ENCODE measurements around the gene CDON.

The CDON gene, protein sequence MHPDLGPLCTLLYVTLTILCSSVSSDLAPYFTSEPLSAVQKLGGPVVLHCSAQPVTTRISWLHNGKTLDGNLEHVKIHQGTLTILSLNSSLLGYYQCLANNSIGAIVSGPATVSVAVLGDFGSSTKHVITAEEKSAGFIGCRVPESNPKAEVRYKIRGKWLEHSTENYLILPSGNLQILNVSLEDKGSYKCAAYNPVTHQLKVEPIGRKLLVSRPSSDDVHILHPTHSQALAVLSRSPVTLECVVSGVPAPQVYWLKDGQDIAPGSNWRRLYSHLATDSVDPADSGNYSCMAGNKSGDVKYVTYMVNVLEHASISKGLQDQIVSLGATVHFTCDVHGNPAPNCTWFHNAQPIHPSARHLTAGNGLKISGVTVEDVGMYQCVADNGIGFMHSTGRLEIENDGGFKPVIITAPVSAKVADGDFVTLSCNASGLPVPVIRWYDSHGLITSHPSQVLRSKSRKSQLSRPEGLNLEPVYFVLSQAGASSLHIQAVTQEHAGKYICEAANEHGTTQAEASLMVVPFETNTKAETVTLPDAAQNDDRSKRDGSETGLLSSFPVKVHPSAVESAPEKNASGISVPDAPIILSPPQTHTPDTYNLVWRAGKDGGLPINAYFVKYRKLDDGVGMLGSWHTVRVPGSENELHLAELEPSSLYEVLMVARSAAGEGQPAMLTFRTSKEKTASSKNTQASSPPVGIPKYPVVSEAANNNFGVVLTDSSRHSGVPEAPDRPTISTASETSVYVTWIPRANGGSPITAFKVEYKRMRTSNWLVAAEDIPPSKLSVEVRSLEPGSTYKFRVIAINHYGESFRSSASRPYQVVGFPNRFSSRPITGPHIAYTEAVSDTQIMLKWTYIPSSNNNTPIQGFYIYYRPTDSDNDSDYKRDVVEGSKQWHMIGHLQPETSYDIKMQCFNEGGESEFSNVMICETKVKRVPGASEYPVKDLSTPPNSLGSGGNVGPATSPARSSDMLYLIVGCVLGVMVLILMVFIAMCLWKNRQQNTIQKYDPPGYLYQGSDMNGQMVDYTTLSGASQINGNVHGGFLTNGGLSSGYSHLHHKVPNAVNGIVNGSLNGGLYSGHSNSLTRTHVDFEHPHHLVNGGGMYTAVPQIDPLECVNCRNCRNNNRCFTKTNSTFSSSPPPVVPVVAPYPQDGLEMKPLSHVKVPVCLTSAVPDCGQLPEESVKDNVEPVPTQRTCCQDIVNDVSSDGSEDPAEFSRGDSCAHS (N-terminal part only)
- total RNA-seq, result 1.3 to 9.0 (median 7.4) reads per million in 9 experiments

DNA sequence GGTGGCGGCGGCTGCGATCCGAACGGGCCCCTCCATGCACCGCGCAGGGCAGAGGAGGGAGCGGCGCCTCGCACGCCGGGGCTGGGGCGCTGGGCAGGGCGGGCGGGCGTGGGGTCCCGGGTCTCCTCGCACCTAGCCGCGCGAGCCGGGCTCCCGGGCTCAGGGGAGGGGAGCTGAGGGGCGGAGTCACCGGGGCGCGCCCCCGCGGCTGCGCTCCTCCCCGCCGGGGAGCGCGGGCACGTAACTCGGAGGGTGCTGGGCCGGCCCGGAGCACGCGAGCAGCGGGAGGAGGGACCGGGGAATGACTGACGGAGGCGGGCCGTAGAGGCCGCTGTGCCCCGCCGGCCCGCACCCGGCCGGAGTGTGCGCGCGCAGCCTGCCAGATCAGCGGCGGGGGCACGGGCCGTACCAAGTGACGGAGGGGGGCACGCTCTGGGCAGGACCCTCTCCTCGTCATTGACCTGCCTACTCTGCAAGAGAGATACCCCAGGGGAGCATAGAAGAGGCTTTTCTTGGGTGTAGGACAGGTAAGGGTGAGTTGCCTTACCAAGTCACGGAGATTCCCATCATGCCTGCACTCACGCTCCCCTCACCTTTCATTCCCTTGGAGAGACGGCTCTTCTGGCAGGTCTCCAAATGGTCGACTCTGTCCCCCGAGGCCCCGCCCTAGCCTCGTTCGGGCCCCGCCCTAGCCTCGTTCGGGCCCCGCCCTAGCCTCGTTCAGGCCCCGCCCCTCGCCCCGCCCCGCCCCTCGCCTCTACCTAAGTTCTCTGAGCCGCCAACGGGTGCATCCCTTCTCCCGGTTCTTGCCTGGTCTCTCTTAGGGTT, at the start of gene CDON:
Gene CDON (minus strand): TSS at position 188 of the 828 bp plus-strand sequence. CDS start 39,390 bp downstream, outside the sequence.
- no peaks in the 10 kb centered on the region for H3K9me3 Mint-ChIP-seq
- H3K4me1 Mint-ChIP-seq (ENCODE audit: low read depth in 2 of 2), result peaks cover 5 to 7% of the 10 kb centered on the region in 2 donors
- peaks cover 0 to 29% of the 10 kb centered on the region in 2 donors for H3K27me3 Mint-ChIP-seq
- ATAC-seq (replicated peaks) (peak; percentile 90), DNase-seq (peak; percentile 80 to 85 (median 83))
- peak within 1 kb of the TSS; percentile 23 to 93 for H3K27ac Mint-ChIP-seq
- H3K36me3 Mint-ChIP-seq (ENCODE audit: insufficient read depth), result peaks cover 13% of the 10 kb centered on the region
- H3K4me3 Mint-ChIP-seq, result peak within 1 kb of the TSS; percentile 85 to 86

DNA sequence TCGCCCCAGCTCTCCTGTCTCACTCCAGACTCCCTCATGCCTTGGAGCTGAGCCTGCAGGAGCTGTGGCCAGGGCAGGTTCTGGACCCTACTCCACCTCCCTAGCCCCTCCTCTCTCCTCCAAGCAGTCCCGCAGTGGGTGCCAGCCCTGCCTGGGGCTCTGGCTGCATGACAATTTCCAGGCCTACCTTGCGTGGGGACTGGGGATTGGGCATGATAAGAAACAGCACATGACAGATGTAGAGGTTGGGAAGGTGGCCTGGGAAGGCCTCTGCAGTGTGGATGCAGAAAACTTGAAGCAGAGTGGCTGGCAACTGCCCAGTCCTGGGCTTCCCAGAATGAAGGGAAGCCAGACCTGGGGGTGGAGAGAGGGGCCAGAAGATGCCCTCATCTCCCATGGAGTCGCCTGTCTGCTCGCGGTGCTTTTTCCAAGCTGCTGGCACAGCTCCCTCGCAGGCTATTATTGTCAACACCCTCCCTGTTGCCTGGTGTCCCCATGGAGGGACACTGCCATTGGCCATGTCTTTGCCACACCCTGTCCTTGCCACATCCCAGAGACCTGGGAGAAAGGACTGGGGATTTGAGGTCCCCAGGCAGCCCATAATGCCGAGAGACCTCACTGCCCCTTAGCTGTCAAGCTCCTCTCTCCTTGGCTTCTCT, 48.9 kb upstream of the CDON start:
- Mint-ChIP-seq H3K4me3 (no peak overlapping the region), H3K9me3 (no peaks in the 10 kb centered on the region), H3K27me3 (peaks cover 5 to 48% of the 10 kb centered on the region in 2 donors), H3K27ac (no peak overlapping the region), H3K36me3 (ENCODE audit: insufficient read depth) (no peaks in the 10 kb centered on the region), H3K4me1 (ENCODE audit: low read depth in 2 of 2) (no peaks in the 10 kb centered on the region)
- DNase-seq (no peak), ATAC-seq (replicated peaks) (no peak)

DNA sequence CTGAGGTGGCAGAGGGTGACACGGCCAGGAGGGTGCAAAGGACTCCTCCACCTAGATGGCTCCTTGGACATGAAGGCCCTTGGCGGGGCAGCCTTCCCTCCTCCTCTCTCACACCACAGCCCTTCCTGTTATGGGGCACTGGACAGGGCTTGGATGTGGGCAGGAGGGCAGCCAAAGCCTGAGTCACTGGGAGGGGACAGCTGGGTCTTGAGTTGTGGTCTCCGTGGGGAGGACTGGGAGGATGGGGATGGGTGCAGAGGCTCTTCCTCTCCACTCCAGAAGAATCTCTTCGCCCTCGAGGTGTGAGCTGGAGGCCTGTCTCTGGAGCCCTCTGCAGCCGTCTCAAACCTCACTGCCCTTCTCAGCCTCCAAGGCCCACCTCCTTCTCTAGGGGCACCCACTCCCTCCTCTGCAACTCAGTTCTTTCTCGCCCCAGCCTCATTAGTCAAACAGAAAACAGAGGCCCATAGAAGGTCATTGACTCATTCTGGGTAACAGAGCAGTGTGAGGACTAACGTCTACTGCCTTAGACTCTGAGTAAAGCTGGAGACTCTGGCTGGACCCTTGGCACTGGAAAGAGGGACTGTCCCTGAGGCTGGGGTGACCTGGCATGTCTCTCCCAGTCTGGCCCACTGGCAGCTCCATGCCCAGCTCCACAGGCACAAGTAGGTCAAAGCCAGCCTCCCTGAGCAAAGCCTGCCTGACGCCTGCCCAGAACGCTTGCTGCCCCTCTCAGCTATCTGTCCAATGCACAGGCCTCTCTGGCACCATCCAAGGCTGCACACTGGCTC, 47.5 kb upstream of the CDON start:
- no peak for DNase-seq
- no peaks in the 10 kb centered on the region for H3K4me1 Mint-ChIP-seq (ENCODE audit: low read depth in 2 of 2)
- no peak overlapping the region for H3K27ac Mint-ChIP-seq
- peaks cover 0 to 51% of the 10 kb centered on the region in 2 donors for H3K27me3 Mint-ChIP-seq
- ATAC-seq (replicated peaks), result no peak
- no peaks in the 10 kb centered on the region for H3K9me3 Mint-ChIP-seq
- no peak overlapping the region for H3K4me3 Mint-ChIP-seq
- H3K36me3 Mint-ChIP-seq (ENCODE audit: insufficient read depth), result no peaks in the 10 kb centered on the region

DNA sequence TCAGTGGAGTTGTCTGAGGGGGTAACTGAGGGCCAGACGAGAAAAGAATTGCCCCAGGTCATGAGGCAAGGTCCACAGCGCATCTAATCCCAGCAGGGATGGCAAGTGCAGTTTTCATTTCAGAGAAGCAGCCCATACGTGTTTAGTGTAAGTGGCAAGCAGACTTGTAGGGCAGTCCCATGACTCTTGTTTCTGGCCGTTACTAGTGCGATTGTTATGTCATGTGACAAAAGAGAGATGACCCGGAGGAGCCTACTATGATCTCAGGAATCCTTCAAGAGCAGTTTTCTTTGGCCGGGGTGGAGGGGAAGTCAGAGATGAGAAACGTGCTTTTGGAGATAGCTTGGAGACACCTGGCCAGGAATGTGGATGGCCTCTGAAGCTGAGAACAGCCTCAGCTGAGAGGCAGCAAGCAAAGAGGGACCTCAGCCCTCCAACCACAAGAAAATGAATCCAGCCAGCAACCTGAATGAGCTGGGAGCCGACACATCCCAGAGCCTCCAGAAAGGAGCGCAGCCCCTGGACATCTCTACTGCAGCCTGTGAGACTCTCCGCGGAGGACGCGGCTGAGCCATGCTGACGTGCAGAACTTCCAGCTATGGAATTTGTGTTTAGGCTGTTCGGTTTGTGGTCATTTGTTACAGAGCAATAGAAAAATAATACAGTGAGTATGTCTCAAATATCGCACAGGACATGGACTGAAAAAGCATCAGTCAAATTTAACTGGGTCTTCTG, 44.1 kb upstream of the CDON start:
- ATAC-seq (replicated peaks) (no peak), DNase-seq (no peak)
- no peaks in the 10 kb centered on the region for H3K4me1 Mint-ChIP-seq (ENCODE audit: low read depth in 2 of 2)
- H3K9me3 Mint-ChIP-seq, result no peaks in the 10 kb centered on the region
- peaks cover 0 to 57% of the 10 kb centered on the region in 2 donors for H3K27me3 Mint-ChIP-seq
- no peak overlapping the region for H3K4me3 Mint-ChIP-seq
- H3K36me3 Mint-ChIP-seq (ENCODE audit: insufficient read depth), result no peaks in the 10 kb centered on the region
- H3K27ac Mint-ChIP-seq, result no peak overlapping the region

DNA sequence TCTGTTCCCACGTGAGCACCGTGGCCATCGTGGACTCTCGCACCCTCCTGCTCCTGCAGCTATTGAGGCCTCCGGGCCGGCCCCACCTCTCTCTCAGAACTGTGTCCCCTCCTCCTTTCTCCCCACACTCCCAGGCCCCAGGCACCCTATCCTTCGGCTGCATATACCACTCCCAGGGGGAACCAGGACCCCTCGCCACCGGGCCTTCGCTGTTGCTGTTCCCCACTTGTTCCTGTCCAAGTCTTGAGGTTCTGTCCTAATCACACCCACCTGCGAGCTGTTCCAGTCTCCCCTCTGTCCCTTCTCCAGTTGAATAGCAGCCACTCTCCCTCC, 43.0 kb upstream of the CDON start:
- no peak for ATAC-seq (replicated peaks)
- Mint-ChIP-seq H3K27ac (no peak overlapping the region), H3K27me3 (peaks cover 0 to 63% of the 10 kb centered on the region in 2 donors), H3K9me3 (no peaks in the 10 kb centered on the region), H3K36me3 (ENCODE audit: insufficient read depth) (no peaks in the 10 kb centered on the region), H3K4me3 (no peak overlapping the region), H3K4me1 (ENCODE audit: low read depth in 2 of 2) (no peaks in the 10 kb centered on the region)
- DNase-seq, result no peak

DNA sequence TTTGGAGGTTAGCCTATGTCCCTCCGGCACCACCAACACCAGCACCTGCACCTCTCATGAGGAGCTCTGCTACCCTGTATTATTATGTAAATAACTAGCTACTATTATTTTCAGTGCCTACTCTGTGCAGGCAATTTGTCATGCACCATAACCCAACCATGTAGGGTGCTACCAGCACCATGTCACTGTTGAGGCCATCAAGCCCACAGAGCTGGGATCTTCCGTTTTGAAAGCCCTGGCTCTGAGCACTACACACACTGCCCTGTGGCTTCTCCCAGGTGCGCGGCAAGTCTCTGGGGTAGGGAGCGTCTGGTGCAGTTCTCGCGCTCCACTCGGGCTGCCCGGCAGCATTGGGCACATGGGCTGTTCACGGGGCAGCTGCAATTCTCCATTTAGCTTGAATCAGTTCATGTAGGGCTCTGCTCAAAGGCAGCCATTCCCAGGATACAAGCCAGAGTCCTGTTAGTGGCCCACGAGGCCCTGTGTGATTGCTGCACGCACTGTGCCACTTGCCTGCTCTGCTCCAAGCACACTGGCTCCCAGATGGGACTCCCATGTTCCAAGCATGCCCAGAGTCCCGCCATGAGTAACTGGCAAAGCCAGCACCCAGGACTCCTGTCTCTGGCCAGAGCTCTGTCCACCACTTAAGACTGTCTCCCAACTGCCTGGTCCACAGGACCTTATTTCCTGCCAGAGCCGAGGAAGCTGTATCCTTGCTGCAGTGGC, 42.5 kb upstream of the CDON start:
- H3K27ac Mint-ChIP-seq, result no peak overlapping the region
- H3K4me1 Mint-ChIP-seq (ENCODE audit: low read depth in 2 of 2), result no peaks in the 10 kb centered on the region
- H3K36me3 Mint-ChIP-seq (ENCODE audit: insufficient read depth), result no peaks in the 10 kb centered on the region
- no peaks in the 10 kb centered on the region for H3K9me3 Mint-ChIP-seq
- ATAC-seq (replicated peaks) (no peak), DNase-seq (no peak)
- peaks cover 0 to 59% of the 10 kb centered on the region in 2 donors for H3K27me3 Mint-ChIP-seq
- H3K4me3 Mint-ChIP-seq, result no peak overlapping the region

DNA sequence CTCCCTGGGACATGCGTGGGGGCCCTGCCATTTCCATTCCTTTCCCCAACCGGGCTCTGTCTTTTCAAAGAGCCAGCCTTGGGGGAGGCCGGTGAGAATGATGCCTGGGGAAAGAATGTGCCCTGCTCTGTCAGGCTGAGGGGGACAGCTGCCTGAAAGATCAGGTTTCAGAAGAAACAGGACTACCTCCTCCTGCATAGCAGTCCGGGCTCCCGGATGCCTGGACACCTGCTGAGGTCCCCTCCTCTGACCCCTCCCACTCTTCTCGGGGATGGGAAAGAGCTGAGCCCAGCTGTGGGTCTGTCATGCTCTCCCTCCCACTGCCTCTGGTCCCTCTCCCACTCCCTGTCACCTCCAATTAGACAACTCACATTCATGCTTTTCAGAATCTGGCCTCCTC, 41.8 kb upstream of the CDON start:
- H3K4me3 Mint-ChIP-seq, result no peak overlapping the region
- no peaks in the 10 kb centered on the region for H3K9me3 Mint-ChIP-seq
- ATAC-seq (replicated peaks) (no peak), DNase-seq (no peak)
- no peak overlapping the region for H3K27ac Mint-ChIP-seq
- H3K27me3 Mint-ChIP-seq, result peaks cover 0 to 51% of the 10 kb centered on the region in 2 donors
- H3K36me3 Mint-ChIP-seq (ENCODE audit: insufficient read depth), result no peaks in the 10 kb centered on the region
- H3K4me1 Mint-ChIP-seq (ENCODE audit: low read depth in 2 of 2), result no peaks in the 10 kb centered on the region

DNA sequence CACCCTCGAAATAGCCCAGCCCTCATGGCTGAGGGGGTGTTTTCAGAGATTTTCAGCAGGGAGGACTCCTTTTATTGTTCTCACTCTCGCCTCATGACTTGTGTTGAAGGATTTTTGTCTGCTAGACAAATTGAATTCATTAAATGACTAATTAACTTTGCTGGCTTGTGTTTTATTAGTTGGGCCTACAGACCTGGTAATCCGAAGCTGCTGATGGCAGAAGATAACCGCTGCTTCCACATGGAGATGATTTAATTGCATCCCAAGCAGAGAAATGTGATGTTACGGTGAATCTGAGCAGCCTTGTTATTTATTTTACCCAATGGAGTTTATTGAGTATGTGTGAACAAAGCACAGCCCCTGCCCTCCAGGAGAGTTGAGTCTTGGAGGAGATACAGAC, 40.5 kb upstream of the CDON start:
- no peak for ATAC-seq (replicated peaks)
- no peak for DNase-seq
- Mint-ChIP-seq H3K27me3 (peaks cover under 1 to 58% of the 10 kb centered on the region in 2 donors), H3K4me1 (ENCODE audit: low read depth in 2 of 2) (no peaks in the 10 kb centered on the region), H3K27ac (no peak overlapping the region), H3K9me3 (no peaks in the 10 kb centered on the region), H3K4me3 (no peak overlapping the region), H3K36me3 (ENCODE audit: insufficient read depth) (no peaks in the 10 kb centered on the region)

DNA sequence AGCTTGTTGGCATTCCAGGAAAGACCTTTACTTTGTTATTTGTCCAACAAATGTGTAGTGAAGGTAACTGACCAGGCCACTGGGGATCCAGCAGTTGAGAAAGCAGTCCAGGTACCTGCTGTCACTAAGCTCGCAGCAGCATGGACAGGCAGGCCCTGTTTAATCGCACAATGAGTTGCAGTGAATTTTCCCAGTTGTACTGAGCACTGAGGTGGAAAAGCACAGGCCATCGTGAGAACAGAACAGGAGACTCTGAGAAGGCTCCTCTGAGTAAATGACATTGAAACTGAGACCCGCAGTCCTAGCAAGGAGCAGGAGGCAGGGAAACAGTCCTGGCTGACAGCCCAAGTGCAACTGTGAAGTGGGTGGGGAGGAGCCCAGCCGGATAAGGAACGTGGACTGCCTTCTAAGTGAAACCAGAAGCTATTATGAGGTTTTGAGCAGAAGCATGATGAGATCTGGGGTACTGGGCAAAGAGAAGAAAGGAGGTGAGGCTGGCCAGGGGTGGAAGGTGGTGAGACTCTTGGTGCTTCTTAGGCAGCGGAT, 39.8 kb upstream of the CDON start:
- DNase-seq, result no peak
- Mint-ChIP-seq H3K36me3 (ENCODE audit: insufficient read depth) (no peaks in the 10 kb centered on the region), H3K9me3 (no peaks in the 10 kb centered on the region), H3K27ac (no peak overlapping the region), H3K27me3 (peaks cover 7 to 64% of the 10 kb centered on the region in 2 donors), H3K4me3 (no peak overlapping the region), H3K4me1 (ENCODE audit: low read depth in 2 of 2) (no peaks in the 10 kb centered on the region)
- no peak for ATAC-seq (replicated peaks)

DNA sequence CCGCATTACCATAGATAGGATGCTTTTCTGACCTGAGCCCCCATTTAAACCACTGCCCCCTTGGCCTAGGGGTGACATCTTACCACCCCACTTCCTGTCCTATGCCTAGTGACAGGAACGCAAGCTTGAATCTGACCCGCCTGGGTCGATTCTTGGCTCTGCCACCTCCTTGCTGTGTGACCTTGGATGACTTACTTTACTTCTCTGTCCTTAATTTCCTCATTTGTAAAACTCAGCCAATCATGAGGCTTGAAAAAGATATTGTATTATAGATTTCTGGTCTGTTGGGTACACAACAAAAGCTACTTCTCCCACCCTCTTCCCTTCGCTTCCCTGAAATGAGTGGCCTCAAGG, 39.2 kb upstream of the CDON start:
- Mint-ChIP-seq H3K4me3 (no peak overlapping the region), H3K36me3 (ENCODE audit: insufficient read depth) (no peaks in the 10 kb centered on the region), H3K27ac (no peak overlapping the region), H3K27me3 (peaks cover 9 to 62% of the 10 kb centered on the region in 2 donors), H3K4me1 (ENCODE audit: low read depth in 2 of 2) (no peaks in the 10 kb centered on the region), H3K9me3 (no peaks in the 10 kb centered on the region)
- DNase-seq (no peak), ATAC-seq (replicated peaks) (no peak)
